Stimulated activated CD4-positive, alpha-beta T cell treated with anti-CD3 and anti-CD28 coated beads, Interleukin-1b, Interleukin-23, amount 100 ng/mL, for 1 hour (primary cell): Measurements from ENCODE around the gene SIRPA.
"Not testable (repeated sequence)": the region's sequence is repeated elsewhere in the genome, so short reads cannot be mapped to it uniquely, and the experiment has no call there.

Source experiments
- DNase-seq, 2 donors: peaks; one replicate each; pipeline ENCODE4 v3.0.0-alpha.2; 2020; ENCODE audit warnings: low read depth in 2 of 2

The SIRPA gene

GRCh38 chr20:1907586-1907985 lies 12.4 kb downstream of the SIRPA start:
- no peak for DNase-seq

DNA sequence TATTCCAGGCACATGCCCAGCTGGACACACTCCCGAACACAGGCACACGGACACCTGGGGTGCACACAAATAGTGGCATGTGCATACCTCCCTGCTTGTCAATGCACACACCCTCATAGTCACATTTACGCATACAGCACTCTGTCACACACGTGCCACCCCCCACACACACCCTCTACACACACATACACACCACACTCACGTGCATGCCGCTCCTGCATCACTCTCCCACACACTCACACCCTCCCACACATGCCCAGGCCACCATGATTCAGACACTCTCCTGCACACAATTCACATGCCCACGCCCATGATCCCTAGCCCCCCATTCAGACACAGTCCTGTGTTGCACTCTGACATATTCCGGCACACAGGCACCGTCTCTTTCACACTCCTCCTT lies 13.0 kb downstream of the SIRPA start:
- no peak for DNase-seq

- no peak for DNase-seq
Observed at GRCh38 chr20:1909097-1909496, 13.9 kb downstream of the SIRPA start.

GRCh38 chr20:1911536-1911935 lies 16.3 kb downstream of the SIRPA start:
- DNase-seq: no peak

DNA sequence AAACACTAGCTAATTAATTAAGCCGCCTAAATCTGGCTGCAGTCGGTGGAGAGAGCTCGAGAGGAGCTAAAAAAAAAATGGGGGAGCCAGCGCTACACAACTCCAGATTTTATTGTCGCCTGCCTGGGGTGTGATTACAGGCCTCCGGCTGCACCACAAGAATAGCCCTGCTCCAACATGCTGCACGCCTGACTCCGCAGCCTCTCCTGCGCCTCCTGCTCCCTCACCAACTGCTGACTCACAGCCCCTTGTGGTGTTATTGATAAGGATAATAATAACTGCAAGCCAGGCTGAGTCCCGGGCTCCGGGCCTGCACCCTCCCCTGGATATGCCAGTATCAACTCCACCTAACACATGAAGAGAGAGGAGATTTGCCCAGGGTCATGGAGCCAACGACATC lies 16.8 kb downstream of the SIRPA start:
- DNase-seq: no peak

DNA sequence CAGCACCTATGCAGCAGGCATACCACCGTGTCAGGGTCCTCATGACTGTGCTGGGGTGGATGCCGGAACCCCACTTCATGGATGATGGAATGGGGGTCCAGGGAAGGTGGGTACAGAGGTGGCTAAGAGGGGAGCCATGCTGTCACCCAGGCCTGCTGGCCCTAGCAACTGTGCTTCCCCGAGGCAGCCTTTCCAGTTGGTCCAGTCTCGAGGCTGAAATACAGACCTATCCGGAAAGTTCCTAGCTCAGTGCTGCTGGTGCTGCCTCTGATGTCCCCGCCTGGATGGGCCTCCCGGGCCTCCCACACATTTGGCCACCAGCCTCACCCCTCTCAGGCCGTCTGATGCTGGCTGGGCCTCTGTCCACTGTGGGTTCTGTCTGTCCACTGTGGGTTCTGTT lies 17.4 kb downstream of the SIRPA start:
- DNase-seq: no peak

GRCh38 chr20:1915233-1915632 lies 20.0 kb downstream of the SIRPA start:
- DNase-seq: not testable (repeated sequence)

DNA sequence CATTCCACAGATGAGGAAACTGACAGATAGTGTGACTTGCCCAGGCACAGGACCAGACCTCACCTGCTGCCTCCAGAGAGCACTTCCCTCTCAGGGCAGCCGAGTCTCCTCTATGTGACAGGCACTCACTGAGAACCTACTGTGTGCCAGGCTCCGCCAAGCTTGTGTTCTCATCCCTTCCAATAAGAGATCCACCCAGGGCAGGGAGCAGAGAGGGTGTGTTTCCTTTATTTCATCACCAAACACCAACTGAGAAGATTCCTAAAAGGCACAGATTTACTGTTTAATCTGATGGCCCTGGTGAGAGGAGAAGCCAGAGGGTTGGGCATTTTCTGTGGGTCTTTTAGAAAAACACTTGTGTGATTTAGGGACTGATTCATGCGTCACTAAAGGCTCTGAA lies 20.5 kb downstream of the SIRPA start:
- no peak for DNase-seq

DNA sequence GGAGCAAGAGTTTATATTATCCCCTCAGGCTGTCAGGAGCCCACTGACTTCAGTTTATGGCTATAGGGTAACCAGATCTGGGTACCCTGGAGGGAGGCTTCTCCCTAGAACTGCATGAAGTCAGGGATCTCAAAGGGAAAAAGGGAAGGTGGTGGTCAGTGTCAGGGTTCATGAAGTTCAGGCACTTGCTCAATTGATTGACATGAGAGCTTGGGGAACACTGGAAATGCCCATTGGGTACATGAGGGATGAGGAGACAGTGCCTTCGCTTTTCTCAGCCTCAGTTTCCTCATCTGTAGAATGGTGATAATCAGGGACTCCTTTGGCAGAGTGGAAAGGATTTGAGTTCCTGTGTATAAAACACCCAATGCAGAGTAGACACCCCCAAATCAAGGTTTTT lies 22.6 kb downstream of the SIRPA start:
- no peak for DNase-seq

- DNase-seq: no peak
Observed at GRCh38 chr20:1918491-1919165, 23.4 kb downstream of the SIRPA start.

GRCh38 chr20:1920252-1920651 lies 25.0 kb downstream of the SIRPA start:
- no peak for DNase-seq

- no peak for DNase-seq
Observed at GRCh38 chr20:1920826-1921225, 25.6 kb downstream of the SIRPA start.

- DNase-seq: not testable (repeated sequence)
Observed at GRCh38 chr20:1921985-1922384, 26.8 kb downstream of the SIRPA start.

DNA sequence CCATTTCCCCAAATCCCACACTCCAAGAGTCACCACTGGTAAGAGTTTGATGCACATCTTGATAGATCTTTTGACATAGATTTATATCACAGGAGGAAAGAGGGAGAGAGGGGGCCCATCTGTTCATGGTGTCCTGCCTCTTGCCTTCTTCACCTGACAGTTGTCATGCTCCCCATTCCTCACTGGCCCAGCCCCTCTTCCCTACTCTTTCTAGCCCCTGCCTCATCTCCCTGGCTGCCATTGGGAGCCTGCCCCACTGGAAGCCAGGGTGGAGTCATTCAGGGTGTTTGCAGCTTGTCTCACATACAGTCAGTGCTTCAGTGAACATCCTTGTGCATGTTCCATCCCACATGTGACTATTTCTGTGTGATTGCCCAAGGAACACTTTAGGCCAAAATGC lies 27.6 kb downstream of the SIRPA start:
- DNase-seq: no peak

GRCh38 chr20:1924910-1925861 lies 30.0 kb downstream of the SIRPA start:
- DNase-seq: no peak

DNA sequence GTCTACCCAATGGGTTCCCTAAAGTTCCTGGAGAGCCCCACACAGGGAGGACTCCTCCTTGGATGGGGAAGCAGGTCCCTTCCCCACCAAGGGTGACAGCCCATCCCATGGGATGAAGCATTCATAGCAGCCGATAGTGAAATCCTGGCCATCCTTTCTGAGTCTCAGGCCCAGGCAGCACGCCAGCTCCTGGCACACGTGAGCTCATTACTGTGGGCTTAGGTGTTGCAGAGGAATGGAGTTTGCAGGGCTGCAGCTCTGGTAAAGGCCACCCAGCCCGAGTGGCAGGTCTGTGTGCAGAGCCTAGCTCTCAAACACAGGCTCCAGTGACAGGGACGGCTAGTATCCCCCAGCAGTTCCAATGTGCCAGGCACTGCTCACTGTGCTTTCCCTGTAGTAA lies 31.0 kb downstream of the SIRPA start:
- DNase-seq: no peak

- DNase-seq: no peak
Observed at GRCh38 chr20:1927217-1927616, 32.0 kb downstream of the SIRPA start.

DNA sequence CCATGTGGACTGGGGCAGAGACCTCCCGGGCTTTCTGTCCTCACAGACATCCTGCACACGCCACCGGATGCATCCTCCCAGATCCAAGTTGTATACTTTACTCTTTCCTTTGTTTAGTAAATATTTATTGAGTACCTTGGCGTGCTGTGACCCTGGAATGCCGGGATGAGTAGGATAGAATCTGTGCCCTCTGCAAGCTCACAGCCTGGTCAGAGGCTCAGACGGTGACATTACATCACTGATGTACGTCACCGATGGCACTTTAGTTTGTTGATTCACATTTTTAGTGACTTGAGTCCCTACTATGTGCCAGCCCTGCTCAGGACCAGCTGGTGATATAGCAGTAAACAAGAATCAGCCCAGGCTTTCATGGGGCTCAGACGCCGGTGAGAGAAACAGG lies 32.9 kb downstream of the SIRPA start:
- DNase-seq: no peak

DNA sequence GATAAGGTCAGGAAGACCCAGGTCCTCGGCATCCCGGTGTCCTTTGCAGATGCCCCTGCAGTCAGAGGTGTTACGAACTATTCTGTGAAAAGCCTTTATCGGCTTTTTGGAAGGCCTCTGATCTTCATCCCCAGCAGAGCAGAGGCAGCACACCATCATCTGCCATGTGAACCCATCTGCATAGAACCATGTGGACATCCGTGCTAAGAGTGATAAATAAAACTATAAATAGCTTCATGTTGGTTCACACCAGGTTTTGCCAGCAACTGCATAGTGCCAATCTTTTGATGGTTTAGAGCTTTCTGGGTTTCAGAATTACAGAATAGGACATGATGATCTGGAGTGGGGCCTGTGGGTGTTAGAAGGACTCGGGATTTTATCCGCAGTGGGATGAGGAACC lies 33.6 kb downstream of the SIRPA start:
- DNase-seq: no peak

GRCh38 chr20:1929460-1929859 lies 34.3 kb downstream of the SIRPA start:
- no peak for DNase-seq

GRCh38 chr20:1930165-1930564 lies 35.0 kb downstream of the SIRPA start:
- DNase-seq: no peak

GRCh38 chr20:1931830-1932229 lies 36.6 kb downstream of the SIRPA start:
- no peak for DNase-seq

DNA sequence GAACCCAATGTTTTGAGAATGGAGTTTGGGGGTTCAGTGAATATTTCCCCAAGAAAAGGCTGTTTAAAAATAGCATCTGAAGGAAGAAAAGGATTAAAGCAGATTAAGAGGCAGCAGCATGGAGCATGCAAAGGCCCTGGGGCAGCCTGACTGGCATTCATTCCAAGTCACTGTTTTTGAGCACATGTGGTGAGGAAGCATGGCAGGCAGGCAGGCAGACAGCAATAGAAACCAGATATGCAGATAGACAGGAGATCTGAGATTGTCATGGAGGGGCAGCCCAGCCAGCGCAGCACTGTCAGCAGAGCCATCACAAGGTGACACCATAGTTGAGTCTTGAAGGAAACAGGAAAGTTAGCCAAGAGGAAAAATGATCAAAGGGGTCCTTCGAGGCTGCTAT lies 37.8 kb downstream of the SIRPA start:
- DNase-seq: no peak
